ENCODE data around the gene SAMM50.

SAMM50 gene

DNA sequence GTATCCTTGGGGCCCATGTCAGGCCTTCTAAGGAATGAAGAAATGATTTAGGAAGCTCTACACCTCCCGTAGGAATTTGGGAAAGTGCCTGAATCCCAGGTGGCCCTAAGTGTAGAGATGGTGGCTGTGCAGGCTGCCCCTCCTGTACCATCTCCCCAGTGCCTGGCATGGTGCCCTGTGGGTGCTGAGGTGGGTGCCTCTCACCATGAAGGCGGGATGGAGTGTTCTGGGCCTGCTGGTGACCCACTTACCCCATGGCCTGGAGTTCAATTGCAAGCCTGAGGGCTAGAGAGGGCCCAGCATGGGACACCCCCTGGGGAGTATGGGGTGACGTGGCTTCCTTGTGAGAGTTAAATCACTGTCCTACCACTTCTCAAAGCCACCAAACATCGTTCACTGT, 19.8 kb downstream of the SAMM50 start:
- TF ChIP-seq, protein P1, sequence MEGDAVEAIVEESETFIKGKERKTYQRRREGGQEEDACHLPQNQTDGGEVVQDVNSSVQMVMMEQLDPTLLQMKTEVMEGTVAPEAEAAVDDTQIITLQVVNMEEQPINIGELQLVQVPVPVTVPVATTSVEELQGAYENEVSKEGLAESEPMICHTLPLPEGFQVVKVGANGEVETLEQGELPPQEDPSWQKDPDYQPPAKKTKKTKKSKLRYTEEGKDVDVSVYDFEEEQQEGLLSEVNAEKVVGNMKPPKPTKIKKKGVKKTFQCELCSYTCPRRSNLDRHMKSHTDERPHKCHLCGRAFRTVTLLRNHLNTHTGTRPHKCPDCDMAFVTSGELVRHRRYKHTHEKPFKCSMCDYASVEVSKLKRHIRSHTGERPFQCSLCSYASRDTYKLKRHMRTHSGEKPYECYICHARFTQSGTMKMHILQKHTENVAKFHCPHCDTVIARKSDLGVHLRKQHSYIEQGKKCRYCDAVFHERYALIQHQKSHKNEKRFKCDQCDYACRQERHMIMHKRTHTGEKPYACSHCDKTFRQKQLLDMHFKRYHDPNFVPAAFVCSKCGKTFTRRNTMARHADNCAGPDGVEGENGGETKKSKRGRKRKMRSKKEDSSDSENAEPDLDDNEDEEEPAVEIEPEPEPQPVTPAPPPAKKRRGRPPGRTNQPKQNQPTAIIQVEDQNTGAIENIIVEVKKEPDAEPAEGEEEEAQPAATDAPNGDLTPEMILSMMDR (IDR thresholded peaks at IDR 0.05; ENCODE audit: insufficient read depth, low read depth, low read length, missing control alignments): no peak
- H3K4me3 ChIP-seq (ENCODE audit: low read length): no peak overlapping the region
- no peak for DNase-seq (ENCODE audit: low read depth)

DNA sequence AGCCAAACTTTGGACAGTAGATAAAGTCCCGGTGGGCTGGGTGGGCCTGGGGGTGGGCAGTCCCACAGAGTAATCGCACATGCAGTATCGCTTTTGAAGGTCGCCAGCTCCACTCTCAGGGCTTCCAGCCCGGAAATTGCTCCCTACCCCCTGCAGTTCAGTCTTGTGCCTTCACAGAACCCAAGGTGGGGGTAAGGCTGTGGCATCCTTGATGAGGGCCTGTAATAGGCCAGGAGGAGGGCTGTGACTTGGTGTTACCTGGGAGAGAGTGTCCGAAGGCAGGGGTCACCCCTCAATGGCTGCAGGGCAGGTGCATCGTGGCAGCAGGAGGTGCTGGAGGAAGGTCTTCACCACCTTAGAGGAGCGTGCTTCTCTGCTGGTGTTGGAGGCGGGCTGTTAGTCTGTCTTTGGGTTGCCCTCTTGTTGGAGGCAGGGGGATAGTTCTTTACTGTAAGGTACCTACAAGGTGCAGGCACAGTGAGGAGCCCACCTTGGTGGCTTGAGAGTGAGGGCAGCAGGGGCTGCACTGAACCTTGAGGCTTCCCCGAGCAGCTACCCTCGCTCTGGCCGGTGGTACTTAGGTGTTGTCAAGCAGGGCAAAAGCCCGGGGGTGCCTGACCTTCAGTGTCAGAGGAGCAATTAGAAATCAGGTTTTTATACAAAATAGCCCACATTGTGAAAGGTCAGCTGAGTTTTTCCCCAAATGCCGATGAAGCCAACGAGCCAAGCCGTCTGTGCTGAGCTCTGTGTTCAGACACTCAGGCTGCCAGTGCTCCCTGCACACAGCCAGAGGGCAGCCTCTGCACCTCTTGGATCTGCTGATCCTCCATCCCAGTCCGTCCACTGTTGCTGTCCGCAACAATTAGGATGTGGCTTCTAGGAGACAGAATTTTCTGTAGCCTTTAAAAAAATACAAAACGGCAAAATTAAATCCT, 21.9 kb downstream of the SAMM50 start:
- no peak overlapping the region for H3K4me3 ChIP-seq (ENCODE audit: low read length)
- TF ChIP-seq, protein P1 (IDR thresholded peaks at IDR 0.05; ENCODE audit: insufficient read depth, low read depth, low read length, missing control alignments): no peak
- no peak for DNase-seq (ENCODE audit: low read depth)

DNA sequence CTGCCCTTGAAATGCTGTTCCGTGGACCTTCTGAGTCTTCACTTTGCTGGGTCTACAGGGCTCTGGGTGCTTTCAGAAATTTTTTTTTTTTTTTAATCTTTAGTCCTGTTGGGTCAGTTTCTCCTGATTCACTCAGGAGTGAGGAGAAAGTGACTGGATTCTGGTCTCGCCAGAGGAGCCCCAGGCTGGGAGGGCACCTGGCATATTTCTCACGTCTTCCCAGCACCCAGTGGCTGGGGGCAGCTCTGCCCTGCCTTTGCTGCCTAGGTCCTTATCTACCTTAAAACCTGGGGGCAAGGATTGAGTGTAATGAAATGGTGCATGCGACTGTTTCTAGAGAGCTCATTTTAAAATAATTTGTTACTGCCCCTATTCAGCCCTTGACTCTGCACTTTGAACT, 23.3 kb downstream of the SAMM50 start:
- H3K4me3 ChIP-seq (ENCODE audit: low read length): no peak overlapping the region
- TF ChIP-seq, protein P1 (IDR thresholded peaks at IDR 0.05; ENCODE audit: insufficient read depth, low read depth, low read length, missing control alignments): no peak
- DNase-seq (ENCODE audit: low read depth): no peak

DNA sequence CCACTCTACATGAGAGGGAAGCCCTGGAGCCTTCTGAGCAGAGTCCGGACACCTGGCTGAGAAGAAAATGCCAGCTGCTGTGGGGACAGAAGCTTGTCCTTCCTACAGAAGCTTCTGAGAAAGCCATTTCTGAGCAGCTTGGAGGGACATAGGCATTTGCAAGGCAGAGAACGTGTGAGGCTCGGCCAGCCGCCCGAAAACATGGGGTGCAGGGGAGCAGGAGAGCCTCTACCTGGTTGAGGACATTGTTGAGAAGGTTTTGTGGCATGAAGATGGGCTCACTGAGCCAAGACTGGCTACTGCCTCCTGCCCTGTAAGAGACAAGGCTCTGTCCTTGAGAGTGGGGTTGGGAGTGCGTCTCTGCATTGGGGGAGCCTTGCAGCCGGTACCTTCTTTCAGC, 25.3 kb downstream of the SAMM50 start:
- DNase-seq (ENCODE audit: low read depth): no peak
- no peak overlapping the region for H3K4me3 ChIP-seq (ENCODE audit: low read length)
- TF ChIP-seq, protein P1 (IDR thresholded peaks at IDR 0.05; ENCODE audit: insufficient read depth, low read depth, low read length, missing control alignments): no peak

DNA sequence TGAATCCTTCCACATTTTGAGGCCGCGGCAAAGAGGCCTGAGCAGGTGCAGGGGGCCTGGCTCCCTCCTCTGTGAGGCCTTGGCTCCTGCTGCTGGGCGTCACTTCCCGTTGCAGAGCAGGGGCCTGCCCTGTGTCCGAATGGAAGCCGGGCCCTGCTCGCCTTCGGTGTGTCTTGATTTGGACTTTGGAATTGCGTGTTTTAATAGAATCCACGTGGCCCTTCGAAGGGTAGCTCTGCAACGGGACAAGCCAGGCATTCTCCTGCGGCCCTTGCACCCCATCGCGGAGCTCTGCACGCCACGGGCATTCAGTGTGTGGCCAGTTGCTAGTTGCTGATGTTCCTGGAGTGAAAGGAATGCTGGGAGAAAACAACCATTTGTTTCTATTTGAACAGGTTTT, 25.8 kb downstream of the SAMM50 start:
- TF ChIP-seq, protein P1 (IDR thresholded peaks at IDR 0.05; ENCODE audit: insufficient read depth, low read depth, low read length, missing control alignments): no peak

DNA sequence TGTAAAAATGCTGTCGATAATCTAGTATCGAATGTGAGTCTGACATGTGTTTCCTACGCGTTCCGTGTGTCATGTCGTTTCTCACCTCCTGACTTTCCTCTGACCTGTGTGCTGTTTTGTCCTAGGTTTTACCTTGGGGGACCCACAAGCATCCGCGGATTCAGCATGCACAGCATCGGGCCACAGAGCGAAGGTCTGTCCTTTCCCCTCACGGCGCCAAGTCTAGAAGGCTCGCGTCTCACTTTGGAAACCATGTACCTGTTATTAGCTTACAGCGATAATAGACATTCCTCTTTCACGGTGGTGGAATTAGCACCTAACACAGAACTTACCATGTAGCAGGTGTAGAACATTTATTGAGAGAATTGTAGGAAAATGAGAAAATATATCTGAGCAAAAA, 28.6 kb downstream of the SAMM50 start:
- DNase-seq (ENCODE audit: low read depth): no peak
- H3K4me3 ChIP-seq (ENCODE audit: low read length): no peak overlapping the region

More for the DNA sequence above, 25.8 kb downstream of the SAMM50 start:
- no peak overlapping the region for H3K4me3 ChIP-seq (ENCODE audit: low read length)
- DNase-seq (ENCODE audit: low read depth): no peak

More for the DNA sequence above, 28.6 kb downstream of the SAMM50 start:
- TF ChIP-seq, protein P1 (IDR thresholded peaks at IDR 0.05; ENCODE audit: insufficient read depth, low read depth, low read length, missing control alignments): no peak
